ENCODE measurements around the gene SHB. TPM values are rescaled to one million over a fixed set of nuclear protein-coding genes. Genes with fewer than 3 reads are reported as not detected.

The SHB gene
- polyA plus RNA-seq, 2 of the 4 experiments (the other 2 are of a cell fraction): 15.4 to 22.0 TPM

GRCh38 chr9:38007016-38007415, 62.0 kb downstream of the SHB start:
- POLR2A ChIA-PET: no interaction called here
- 96% methylated on average over 5 of the region's 5 CpGs for WGBS (ENCODE audit: missing lambda C conversion rate)
- H3K4me3 ChIP-seq: no peak overlapping the region
- peaks cover 50% of the 10 kb centered on the region for H3K4me1 ChIP-seq
- H3K9me3 ChIP-seq: no peaks in the 10 kb centered on the region
- peak overlapping the region; percentile 72; the same call in 1 of the 3 replicates for H3K4me2 ChIP-seq
- TF ChIP-seq BHLHE40 (IDR thresholded peaks at IDR 0.05; ENCODE audit: low read depth, low read length) (no peak), ZFP36 (IDR thresholded peaks at IDR 0.05; ENCODE audit: borderline replicate concordance, partially characterized antibody) (no peak)
- FAIRE-seq (no peak), DNase-seq (ENCODE audit: low read depth in 1 of 2, low spot score in 1 of 2) (no peak), ATAC-seq (no peak)
- CTCF ChIA-PET: interaction anchor here (1.4 to 2.9 kb wide), 4 partner anchors 11 to 93 kb away, joined by 5 to 24 read pairs (median 6); partner anchors contain the start of gene SHB
- H3K27ac ChIP-seq: peak overlapping the region; percentile 75 to 88

GRCh38 chr9:38006163-38006562, 62.9 kb downstream of the SHB start:
- DNase-seq (ENCODE audit: low read depth in 1 of 2, low spot score in 1 of 2): no peak
- Histone ChIP-seq H3K4me1 (peaks cover 50% of the 10 kb centered on the region), H3K27ac (peak overlapping the region; percentile 75 to 88; a peak in 5 of 6 replicates), H3K9me3 (no peaks in the 10 kb centered on the region), H3K4me2 (no peak overlapping the region), H3K4me3 (no peak overlapping the region)
- no peak for ATAC-seq
- FAIRE-seq: no peak
- POLR2A ChIA-PET: no interaction called here
- WGBS (ENCODE audit: missing lambda C conversion rate): 79% methylated on average over 7 of the region's 7 CpGs
- TF ChIP-seq ATOH8 (CRISPR knock-in tag; IDR thresholded peaks at IDR 0.05; ENCODE audit: low read depth): no peak
- no peak for TF ChIP-seq SMC3 (IDR thresholded peaks at IDR 0.05)
- no peak for TF ChIP-seq GATA3 (IDR thresholded peaks at IDR 0.05; ENCODE audit: borderline replicate concordance)
- no peak for TF ChIP-seq HES2 (IDR thresholded peaks at IDR 0.05)
- TF ChIP-seq HOXA7 (CRISPR knock-in tag; IDR thresholded peaks at IDR 0.05): no peak
- TF ChIP-seq ZNF302 (CRISPR knock-in tag; IDR thresholded peaks at IDR 0.05): no peak
- no peak for TF ChIP-seq EHF (CRISPR knock-in tag; IDR thresholded peaks at IDR 0.05)
- TF ChIP-seq MAX (IDR thresholded peaks at IDR 0.05): no peak
- CTCF ChIA-PET: interaction anchor here (1.0 to 1.6 kb wide), 2 partner anchors 26 to 92 kb away, joined by 3 to 5 read pairs; no protein-coding TSS in a partner anchor

GRCh38 chr9:38004809-38005560, 64.0 kb downstream of the SHB start:
- DNase-seq (ENCODE audit: low read depth in 1 of 2, low spot score in 1 of 2) (no peak), ATAC-seq (no peak), FAIRE-seq (no peak)
- no peaks in the 10 kb centered on the region for H3K9me3 ChIP-seq
- ChIA-PET CTCF (interaction anchor here (0.8 to 1.7 kb wide), 4 partner anchors 12 to 92 kb away, joined by 3 to 6 read pairs (median 4); no protein-coding TSS in a partner anchor), POLR2A (no interaction called here)
- H3K4me3 ChIP-seq: no peak overlapping the region
- H3K4me2 ChIP-seq: no peak overlapping the region
- peaks cover 53% of the 10 kb centered on the region for H3K4me1 ChIP-seq
- peak overlapping the region in 1 of 2 experiments; percentile 88; a peak in 4 of 6 replicates for H3K27ac ChIP-seq
- 88% methylated on average over 11 of the region's 12 CpGs for WGBS (ENCODE audit: missing lambda C conversion rate)
- no peak for TF ChIP-seq HOXB13 (CRISPR knock-in tag; IDR thresholded peaks at IDR 0.05; ENCODE audit: low read depth)
- no peak for TF ChIP-seq ATOH8 (CRISPR knock-in tag; IDR thresholded peaks at IDR 0.05; ENCODE audit: low read depth)
- TF ChIP-seq FOSL2 (IDR thresholded peaks at IDR 0.05): no peak
- TF ChIP-seq FOSL2 (CRISPR knock-in tag; IDR thresholded peaks at IDR 0.05): no peak
- no peak for TF ChIP-seq SREBF2 (IDR thresholded peaks at IDR 0.05)
- TF ChIP-seq REST (IDR thresholded peaks at IDR 0.05): no peak
- no peak for TF ChIP-seq MAX (IDR thresholded peaks at IDR 0.05)
- TF ChIP-seq RNF2 (IDR thresholded peaks at IDR 0.05; ENCODE audit: borderline replicate concordance, low read depth): no peak
- no peak for TF ChIP-seq HMGXB4 (CRISPR knock-in tag; IDR thresholded peaks at IDR 0.05; ENCODE audit: borderline replicate concordance)
- TF ChIP-seq CTCF (IDR thresholded peaks at IDR 0.05): no peak
- no peak for TF ChIP-seq NR3C1 (IDR thresholded peaks at IDR 0.05)
- TF ChIP-seq CBX8 (IDR thresholded peaks at IDR 0.05): no peak
- no peak for TF ChIP-seq POLR2AphosphoS2 (conservative IDR thresholded peaks at IDR 0.05; ENCODE audit: low read length)
- no peak for TF ChIP-seq MAZ (IDR thresholded peaks at IDR 0.05; ENCODE audit: borderline replicate concordance, low read depth, low read length)

Data from A549 (cell line).